Thoracic aorta (tissue), 2 donors: Measurements from ENCODE around the gene ATP2B2. TPM values are rescaled to one million over a fixed set of nuclear protein-coding genes. Genes with fewer than 3 reads are reported as not detected.

ENCODE experiments used
- ATAC-seq: fragments of 150-250 bp; one replicate; pipeline ENCODE4 v1.8.0; 2017; ENCODE audit warnings: low read depth; ENCODE audit not compliant: insufficient number of reproducible peaks, low FRiP score
- DNase-seq: peaks from one replicate; pipeline ENCODE4 v3.0.0-alpha.2; 2020; ENCODE audit warnings: low spot score
- H3K27ac ChIP-seq, 2 donors: fragments of 200-600 bp; sonication (generic); 1 replicate in 1 of 2; 2 replicates in 1 of 2; pipeline ENCODE4 v1.5.1; 2016; ENCODE audit warnings: mild to moderate bottlenecking in 2 of 2, moderate library complexity in 2 of 2
- H3K27me3 ChIP-seq: fragments of 200-600 bp; sonication (generic); replicated peaks from 2 replicates; pipeline ENCODE4 v1.6.0; 2016; ENCODE audit warnings: mild to moderate bottlenecking; ENCODE audit not compliant: insufficient read depth
- H3K36me3 ChIP-seq: fragments of 200-600 bp; sonication (generic); one replicate; pipeline ENCODE4 v1.5.1; 2016
- H3K4me1 ChIP-seq, 2 donors: fragments of 200-600 bp; sonication (generic); 1 replicate in 1 of 2; 2 replicates in 1 of 2; pipeline versions ENCODE4 v1.5.1 to v1.6.0; 2016; ENCODE audit warnings: low read depth in 2 of 2, mild to moderate bottlenecking in 1 of 2; ENCODE audit not compliant: control insufficient read depth in 1 of 2
- H3K4me3 ChIP-seq: fragments of 200-600 bp; sonication (generic); 2 replicates; pipeline ENCODE4 v1.5.1; 2016; ENCODE audit warnings: mild to moderate bottlenecking
- H3K9me3 ChIP-seq: fragments of 200-600 bp; sonication (generic); 2 replicates; pipeline ENCODE4 v1.5.1; 2016
- CTCF ChIP-seq: fragments of 200-600 bp; sonication (generic); IDR thresholded peaks from one replicate; pipeline ENCODE4 v1.5.1; 2019; ENCODE audit warnings: antibody characterized with exemption
- total RNA-seq, 2 donors: library from RNA; depleted of rRNA; stranded (reverse); fragments of >200 nt; gene quantifications; one replicate each; pipeline versions ENCODE4 v1.1.0 to v1.2.3, GENCODE V29; 2016

Gene ATP2B2
- total RNA-seq, 2 donors from 2014 or later: not detected

GRCh38 chr3:10344944-10345575 lies 160.3 kb downstream of the ATP2B2 start:
- Histone ChIP-seq H3K27me3 (no peaks in the 10 kb centered on the region), H3K27ac (no peak overlapping the region), H3K4me1 (no peaks in the 10 kb centered on the region), H3K9me3 (no peaks in the 10 kb centered on the region), H3K36me3 (no peaks in the 10 kb centered on the region), H3K4me3 (no peak overlapping the region)
- ATAC-seq: no peak
- no peak for TF ChIP-seq CTCF
- no peak for DNase-seq

- H3K27ac ChIP-seq: no peak overlapping the region
- no peaks in the 10 kb centered on the region for H3K9me3 ChIP-seq
- H3K27me3 ChIP-seq: no peaks in the 10 kb centered on the region
- ATAC-seq: no peak
- H3K4me1 ChIP-seq: no peaks in the 10 kb centered on the region
- H3K4me3 ChIP-seq: no peak overlapping the region
- no peak for DNase-seq
- TF ChIP-seq CTCF: peak; percentile 82
- no peaks in the 10 kb centered on the region for H3K36me3 ChIP-seq
Measured at GRCh38 chr3:10344147-10344943, 161.0 kb downstream of the ATP2B2 start.

GRCh38 chr3:10343526-10343925 lies 161.9 kb downstream of the ATP2B2 start:
- Histone ChIP-seq H3K4me3 (no peak overlapping the region), H3K9me3 (no peaks in the 10 kb centered on the region), H3K4me1 (no peaks in the 10 kb centered on the region), H3K27me3 (no peaks in the 10 kb centered on the region), H3K27ac (no peak overlapping the region), H3K36me3 (no peaks in the 10 kb centered on the region)
- TF ChIP-seq CTCF: no peak
- ATAC-seq: no peak
- no peak for DNase-seq

- Histone ChIP-seq H3K4me1 (no peaks in the 10 kb centered on the region), H3K9me3 (no peaks in the 10 kb centered on the region), H3K27ac (no peak overlapping the region), H3K27me3 (no peaks in the 10 kb centered on the region), H3K4me3 (no peak overlapping the region), H3K36me3 (no peaks in the 10 kb centered on the region)
- ATAC-seq (no peak), DNase-seq (no peak)
- TF ChIP-seq CTCF: no peak
Measured at GRCh38 chr3:10342781-10343180, 162.6 kb downstream of the ATP2B2 start.

GRCh38 chr3:10341901-10342398 lies 163.4 kb downstream of the ATP2B2 start:
- Histone ChIP-seq H3K27me3 (no peaks in the 10 kb centered on the region), H3K36me3 (no peaks in the 10 kb centered on the region), H3K27ac (no peak overlapping the region), H3K4me1 (no peaks in the 10 kb centered on the region), H3K9me3 (no peaks in the 10 kb centered on the region), H3K4me3 (no peak overlapping the region)
- no peak for TF ChIP-seq CTCF
- ATAC-seq (no peak), DNase-seq (no peak)
